Measurements from ENCODE around the gene MGAM2.
A peak's percentile ranks its signal among the peaks of the same experiment; 100 is the strongest.
"Not testable (repeated sequence)": the region's sequence is repeated elsewhere in the genome, so short reads cannot be mapped to it uniquely, and the experiment has no call there.

Gene MGAM2

DNA sequence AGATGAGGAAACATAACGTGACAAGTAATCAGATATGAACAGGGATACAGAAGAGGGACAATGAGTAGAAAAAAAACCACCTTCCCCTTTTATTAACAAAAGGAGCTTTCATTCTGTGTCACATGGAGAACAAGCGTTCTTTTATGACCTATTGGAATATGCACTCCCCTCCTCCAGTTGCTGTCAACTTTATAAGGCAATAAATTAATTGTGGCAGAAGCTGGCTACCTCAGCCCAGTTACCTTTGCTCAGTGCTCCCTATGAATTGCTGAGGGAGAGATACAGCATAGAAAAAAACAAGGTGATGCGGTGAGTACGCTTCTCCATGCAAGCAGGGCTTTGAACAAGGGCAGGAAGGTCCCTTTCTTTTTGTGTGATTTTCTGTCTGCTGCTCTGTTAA lies at the start of gene MGAM2:
MGAM2 (plus strand) TSS at position 220 of the 400 bp plus-strand sequence. CDS start 5,156 bp downstream, outside the sequence.
- H3K27ac ChIP-seq = no peak within 1 kb of the TSS
- H3K4me3 ChIP-seq = no peak within 1 kb of the TSS

- Histone ChIP-seq H3K27ac (no peak overlapping the region), H3K4me3 (no peak overlapping the region)
These were observed 47.7 kb upstream of the MGAM2 start for GRCh38 chr7:142063551-142064442.

GRCh38 chr7:142066536-142066935 lies 45.0 kb upstream of the MGAM2 start:
- no peak overlapping the region for H3K4me3 ChIP-seq
- no peak overlapping the region for H3K27ac ChIP-seq

- H3K4me3 ChIP-seq = no peak overlapping the region
- no peak overlapping the region for H3K27ac ChIP-seq
These were observed 33.8 kb upstream of the MGAM2 start for GRCh38 chr7:142077762-142078161.

- H3K27ac ChIP-seq = no peak overlapping the region
- no peak overlapping the region for H3K4me3 ChIP-seq
These were observed 27.9 kb upstream of the MGAM2 start for GRCh38 chr7:142083605-142084004.

DNA sequence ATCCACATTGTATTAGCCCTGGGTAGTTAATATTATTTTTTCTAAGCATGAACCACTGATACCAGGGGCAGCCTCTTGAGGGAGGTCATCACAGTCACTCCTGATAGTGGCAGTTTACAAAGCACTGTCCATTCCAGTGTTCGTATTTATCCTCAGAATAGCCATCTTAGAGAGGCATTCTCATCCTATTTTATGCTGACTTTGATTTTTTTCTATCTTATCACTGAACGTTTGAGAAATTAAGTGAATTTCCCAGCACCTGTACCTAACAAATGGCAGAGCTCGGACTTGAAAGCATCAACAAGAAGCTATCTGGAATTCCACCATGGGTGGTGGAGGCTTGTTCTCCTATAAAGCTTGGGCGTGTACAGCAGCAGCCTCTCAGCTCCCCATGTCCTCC lies 26.1 kb upstream of the MGAM2 start:
- no peak overlapping the region for H3K27ac ChIP-seq
- no peak overlapping the region for H3K4me3 ChIP-seq

GRCh38 chr7:142088022-142088714 lies 23.4 kb upstream of the MGAM2 start:
- Histone ChIP-seq H3K27ac (no peak overlapping the region), H3K4me3 (no peak overlapping the region)

DNA sequence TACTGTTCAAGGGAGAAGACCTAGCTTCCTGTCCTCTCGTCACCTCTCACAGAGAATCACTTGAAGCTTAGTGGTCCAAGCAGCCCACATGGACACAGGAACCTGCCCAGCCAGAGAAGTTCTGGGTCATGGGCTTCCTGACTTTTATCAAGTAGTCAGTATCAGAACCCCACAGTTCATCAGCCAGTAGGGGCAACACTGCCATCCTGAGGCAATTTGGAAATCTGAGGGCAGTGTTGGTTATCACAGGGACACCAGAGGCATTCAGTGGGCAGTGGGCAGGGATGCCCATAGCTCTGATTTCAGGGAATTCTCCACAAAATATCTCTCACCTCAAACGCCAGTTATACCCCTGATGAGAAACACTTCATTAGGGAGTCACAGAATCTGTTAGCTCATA lies 22.5 kb upstream of the MGAM2 start:
- Histone ChIP-seq H3K27ac (no peak overlapping the region), H3K4me3 (no peak overlapping the region)

- H3K27ac ChIP-seq = no peak overlapping the region
- no peak overlapping the region for H3K4me3 ChIP-seq
These were observed 19.6 kb upstream of the MGAM2 start for GRCh38 chr7:142091961-142092360.

GRCh38 chr7:142094861-142095260 lies 16.7 kb upstream of the MGAM2 start:
- Histone ChIP-seq H3K27ac (no peak overlapping the region), H3K4me3 (no peak overlapping the region)

DNA sequence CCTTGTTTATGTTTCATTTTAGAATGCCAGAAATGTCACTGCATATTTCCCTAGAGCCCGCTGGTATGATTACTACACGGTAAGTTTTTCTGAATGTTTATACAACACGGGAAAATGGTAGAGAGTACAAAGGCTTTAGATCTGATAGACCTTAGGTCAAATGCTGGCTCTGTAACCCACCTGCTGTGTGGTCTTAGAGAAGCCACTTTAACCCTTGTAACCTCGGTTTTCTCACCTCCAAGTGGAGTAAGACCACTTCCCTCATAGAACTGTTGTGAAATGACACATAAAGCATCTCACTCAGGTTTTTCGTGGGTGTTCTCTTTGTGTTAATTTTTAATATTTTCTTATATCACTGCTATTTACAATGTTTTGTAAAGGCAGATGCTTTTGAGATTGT lies 13.9 kb upstream of the MGAM2 start:
- Histone ChIP-seq H3K4me3 (no peak overlapping the region), H3K27ac (no peak overlapping the region)

DNA sequence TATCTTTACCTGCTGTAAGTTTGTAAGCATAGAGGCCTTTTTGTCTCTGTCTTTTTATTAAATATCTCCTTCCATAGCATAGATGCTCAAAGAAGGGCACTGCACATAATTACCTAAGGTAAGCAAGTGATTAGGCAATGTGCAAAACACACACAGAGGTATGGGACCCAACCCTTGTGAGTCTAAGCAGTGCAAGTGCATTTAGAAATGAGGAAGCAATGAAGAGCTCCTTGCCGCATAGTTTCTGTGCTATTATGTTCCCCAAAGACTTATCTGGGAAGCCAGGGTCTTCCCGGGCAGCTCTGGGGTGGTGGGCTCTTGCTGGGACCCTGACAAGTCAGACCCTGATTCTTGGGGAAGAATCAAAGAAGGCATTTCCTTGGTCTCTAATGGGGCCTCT lies 13.5 kb upstream of the MGAM2 start:
- H3K4me3 ChIP-seq = no peak overlapping the region
- no peak overlapping the region for H3K27ac ChIP-seq

DNA sequence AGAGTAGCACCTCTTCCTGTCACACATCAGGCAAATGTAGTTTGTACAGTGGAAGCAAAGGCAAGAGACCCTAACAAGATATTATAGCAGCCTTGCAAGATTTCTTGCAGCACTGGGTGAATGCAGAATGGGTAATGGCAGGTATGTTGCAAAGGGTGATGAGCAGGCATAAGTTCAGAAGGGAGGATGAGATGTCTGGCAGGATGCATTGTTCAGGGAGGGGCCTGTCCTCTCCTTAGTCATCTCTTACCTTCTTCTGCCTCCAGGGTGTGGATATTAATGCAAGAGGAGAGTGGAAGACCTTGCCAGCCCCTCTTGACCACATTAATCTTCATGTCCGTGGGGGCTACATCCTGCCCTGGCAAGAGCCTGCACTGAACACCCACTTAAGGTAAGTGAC lies 12.2 kb upstream of the MGAM2 start:
- not testable (repeated sequence) for H3K4me3 ChIP-seq

GRCh38 chr7:142100634-142101033 lies 10.9 kb upstream of the MGAM2 start:
- no peak overlapping the region for H3K27ac ChIP-seq
- no peak overlapping the region for H3K4me3 ChIP-seq

More for the DNA sequence above, 12.2 kb upstream of the MGAM2 start:
- H3K27ac ChIP-seq = not testable (repeated sequence)

DNA sequence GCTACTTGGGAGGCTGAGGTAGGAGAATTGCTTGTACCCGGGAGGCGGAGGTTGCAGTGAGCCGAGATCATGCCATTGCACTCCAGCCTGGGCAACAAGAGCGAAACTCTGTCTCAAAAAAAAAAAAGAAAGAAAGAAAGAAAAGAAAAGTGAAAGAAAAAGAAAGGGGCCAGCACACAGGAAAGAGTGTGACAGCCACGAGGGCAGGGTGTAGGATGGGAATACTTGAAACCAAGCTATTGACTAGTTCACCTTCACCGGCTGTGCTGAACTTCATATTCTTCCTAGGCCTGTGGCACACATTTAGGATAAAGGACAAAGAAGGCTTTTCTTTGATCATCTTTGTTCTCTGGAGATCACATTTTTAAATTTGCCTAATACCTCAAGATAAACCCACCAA lies 9.7 kb upstream of the MGAM2 start:
- H3K4me3 ChIP-seq, H3K27ac ChIP-seq: not testable (repeated sequence)

GRCh38 chr7:142104550-142105527 lies 6.7 kb upstream of the MGAM2 start:
- peak overlapping the region in 1 of 21 experiments; percentile 2 for H3K27ac ChIP-seq
- H3K4me3 ChIP-seq = no peak overlapping the region

DNA sequence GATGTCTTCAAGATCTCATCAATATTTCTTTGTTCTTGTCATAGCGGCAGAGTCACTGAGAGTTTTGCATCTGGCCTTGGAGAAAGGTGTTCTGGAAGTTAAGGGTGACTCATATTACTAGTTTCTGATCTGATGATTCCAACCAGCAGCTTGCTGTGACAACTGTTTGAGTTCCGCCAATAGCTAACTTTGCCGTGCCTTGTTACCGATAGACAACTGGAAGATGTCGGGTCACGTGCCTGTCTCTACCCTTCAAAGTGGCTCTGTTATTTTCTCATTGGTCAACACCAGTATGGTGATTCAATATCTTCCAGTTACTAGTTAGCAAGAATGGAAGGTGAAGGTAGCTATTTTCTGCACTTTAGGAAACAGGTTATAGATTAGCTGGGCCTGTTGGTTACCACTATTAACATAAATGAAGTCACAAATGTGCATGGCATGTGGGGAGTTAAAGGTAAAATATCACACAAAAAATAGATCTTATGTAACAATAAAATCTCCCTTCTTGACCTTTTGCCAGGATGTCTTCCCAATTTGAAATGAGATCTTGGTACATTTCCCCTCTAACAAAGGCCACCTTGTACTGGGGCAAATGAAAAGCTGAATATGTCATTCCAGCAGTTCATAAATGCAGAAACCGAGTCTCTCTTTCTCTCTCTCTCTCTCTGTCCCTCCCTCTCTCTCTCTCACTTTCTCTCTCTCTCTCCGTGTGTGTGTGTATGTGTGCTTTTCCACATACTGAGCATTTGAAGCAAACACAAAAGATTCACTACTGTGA lies 2.6 kb upstream of the MGAM2 start:
- H3K4me3 ChIP-seq = no peak overlapping the region
- no peak overlapping the region for H3K27ac ChIP-seq

- no peak overlapping the region for H3K4me3 ChIP-seq
- H3K27ac ChIP-seq = no peak overlapping the region
These were observed 1.4 kb upstream of the MGAM2 start for GRCh38 chr7:142110098-142110497.

GRCh38 chr7:142110638-142111037 lies 880 bp upstream of the MGAM2 start:
- H3K27ac ChIP-seq = no peak overlapping the region
- no peak overlapping the region for H3K4me3 ChIP-seq

Data from skin epidermis (tissue), 12 donors.